HG03469 (cell line): ENCODE measurements around the gene BFSP1.

Experiments
- ATAC-seq: cut with Tn5 transposase; IDR thresholded peaks from one replicate; pipeline ENCODE4 v1.9.1; 2021; ENCODE audit warnings: mild to moderate bottlenecking, moderate library complexity, moderate number of reproducible peaks; ENCODE audit not compliant: unreplicated experiment

BFSP1 gene

DNA sequence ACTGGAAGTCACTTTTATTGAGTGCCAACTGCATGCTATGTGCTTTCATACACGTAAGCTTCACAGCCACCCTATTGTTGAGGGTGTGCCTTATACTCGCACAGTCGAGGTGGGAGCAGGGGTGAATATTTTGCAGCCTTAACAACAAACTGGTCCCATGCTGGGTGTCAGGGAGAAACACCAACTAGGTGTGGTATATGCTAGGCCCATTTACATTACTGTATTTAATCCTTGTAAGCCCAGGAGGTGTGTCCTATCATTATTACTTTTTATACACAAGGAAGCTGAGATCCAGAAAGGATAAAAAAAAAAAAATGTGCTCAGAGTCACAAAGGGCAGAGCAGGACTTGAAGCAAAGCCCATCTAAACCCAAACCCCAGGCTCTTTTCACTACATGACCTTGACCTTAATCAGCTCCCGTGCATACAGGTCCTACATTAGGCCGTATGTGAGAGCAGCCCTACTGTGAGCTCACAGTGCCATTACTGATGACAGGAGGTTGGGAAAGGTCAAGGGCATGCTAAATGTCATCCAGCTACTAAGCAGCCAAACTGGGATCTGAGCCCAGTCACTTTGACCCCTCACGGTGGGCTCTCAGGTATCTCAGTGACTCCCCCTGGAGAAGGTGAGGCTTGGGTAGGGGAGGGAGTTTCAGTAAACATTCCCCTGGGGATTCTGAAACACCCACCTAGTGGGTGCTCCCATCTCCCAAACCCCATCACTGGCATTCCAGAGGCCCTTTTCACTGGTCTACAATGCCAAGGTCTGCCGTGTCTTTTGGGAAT lies 61.7 kb downstream of the BFSP1 start:
- no peak for ATAC-seq

GRCh38 chr20:17468073-17468840 lies 62.9 kb downstream of the BFSP1 start:
- ATAC-seq: no peak

- ATAC-seq: no peak
Observed at GRCh38 chr20:17467120-17467655, 64.0 kb downstream of the BFSP1 start.

- ATAC-seq: no peak
Observed at GRCh38 chr20:17466641-17467040, 64.5 kb downstream of the BFSP1 start.

GRCh38 chr20:17465236-17465635 lies 65.9 kb downstream of the BFSP1 start:
- no peak for ATAC-seq

DNA sequence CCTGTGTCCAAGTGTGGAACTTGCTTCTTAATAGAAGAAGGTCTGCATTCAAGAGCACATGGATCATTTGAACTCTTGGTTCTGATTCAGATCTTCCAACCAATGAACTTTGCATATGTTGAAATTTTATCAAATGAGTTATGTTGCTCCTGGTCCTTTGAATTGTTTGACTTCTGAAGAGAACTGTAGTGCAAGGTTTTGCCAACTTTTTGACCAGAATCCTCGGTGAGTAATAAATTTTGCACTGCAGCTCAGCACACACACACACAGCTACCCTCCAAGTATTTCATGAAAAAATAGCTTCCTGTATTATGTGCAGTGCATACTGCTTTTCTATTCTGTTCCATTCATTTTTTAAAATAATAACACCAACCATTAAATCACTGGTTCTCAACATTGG lies 67.5 kb downstream of the BFSP1 start:
- no peak for ATAC-seq

DNA sequence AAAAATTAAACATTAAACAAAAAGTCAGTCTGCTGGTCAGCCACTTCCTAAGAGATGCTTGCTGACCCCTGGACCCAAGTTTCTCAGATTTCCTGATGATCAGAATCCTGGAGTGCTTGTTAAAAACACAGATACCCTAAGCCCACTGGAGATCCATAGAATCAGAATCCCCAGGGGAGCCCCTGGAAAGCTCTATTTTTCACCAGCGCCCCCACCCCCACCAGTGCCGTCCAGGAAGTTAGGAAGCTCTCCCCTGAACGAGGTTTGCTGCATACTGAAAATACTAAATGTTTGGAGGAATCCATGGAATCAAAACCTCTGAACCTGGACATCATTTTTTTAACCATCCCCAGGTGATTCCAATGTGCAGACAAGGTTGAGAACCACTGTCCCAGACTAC lies 69.2 kb downstream of the BFSP1 start:
- ATAC-seq: no peak

DNA sequence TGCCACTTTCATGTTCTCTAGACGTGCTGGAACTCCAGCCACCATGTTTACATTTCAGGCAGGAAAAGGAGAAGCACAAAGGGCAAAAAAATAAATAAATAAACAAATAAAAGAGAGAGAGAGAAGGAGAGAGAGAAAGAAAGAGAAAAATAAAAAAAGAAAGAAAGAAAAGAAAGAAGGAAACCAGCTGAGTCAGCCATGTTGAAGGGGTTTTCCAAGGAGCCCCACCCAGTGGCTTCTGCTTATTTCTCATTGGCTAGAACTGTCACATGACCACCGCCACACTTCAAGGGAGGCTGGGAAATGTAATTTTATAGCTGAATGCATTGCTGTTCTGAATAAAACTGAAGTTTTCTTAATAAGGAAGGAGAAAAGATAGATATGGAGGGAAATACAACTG lies 71.1 kb downstream of the BFSP1 start:
- ATAC-seq: no peak

DNA sequence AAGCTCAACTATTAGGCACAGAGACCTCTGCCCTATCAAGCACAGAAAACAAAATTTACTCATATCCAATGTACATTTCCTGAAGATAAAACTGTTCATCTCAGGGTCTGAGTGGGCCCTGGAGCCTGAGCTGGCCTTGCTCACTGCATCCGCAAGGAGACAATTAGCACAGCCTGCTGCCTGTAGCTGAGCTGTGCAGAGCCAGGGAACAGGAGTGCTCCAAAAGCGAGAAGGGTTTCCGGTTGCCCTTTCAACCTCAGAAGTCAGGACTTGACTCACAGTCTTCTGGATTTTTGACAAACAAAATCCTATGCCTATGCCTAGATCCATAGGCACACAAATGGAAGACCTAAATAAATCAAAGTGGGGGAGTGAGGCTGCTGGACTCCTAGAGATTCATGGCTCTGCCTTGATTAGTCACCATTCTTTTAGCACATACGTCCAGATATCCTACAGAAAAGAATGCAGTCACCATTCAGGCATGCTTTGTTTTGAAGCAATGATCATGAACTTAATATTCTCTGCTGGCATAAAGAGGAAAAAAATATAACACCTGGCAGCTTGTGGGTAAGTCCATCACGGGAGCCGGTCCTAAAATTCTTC lies 73.5 kb downstream of the BFSP1 start:
- ATAC-seq: no peak

DNA sequence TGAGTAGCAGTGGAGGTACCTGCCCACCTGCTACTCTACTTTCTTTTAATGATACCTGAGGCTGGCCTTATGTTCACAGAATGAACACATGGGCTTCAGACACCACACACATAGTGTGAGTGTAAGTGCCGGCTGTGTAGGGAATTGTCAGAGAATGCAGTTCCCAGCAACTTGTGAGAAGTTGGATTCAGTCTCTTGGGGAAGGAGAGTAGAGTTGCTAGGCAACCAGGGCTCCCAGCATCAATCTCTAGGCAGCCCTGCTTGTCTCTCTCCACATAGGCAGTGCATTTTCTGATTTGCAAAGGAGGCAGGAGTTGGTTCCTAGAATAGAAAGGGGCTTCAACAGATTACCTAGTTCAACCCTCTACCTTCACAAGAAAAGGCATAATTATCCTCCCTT lies 74.1 kb downstream of the BFSP1 start:
- ATAC-seq: no peak

DNA sequence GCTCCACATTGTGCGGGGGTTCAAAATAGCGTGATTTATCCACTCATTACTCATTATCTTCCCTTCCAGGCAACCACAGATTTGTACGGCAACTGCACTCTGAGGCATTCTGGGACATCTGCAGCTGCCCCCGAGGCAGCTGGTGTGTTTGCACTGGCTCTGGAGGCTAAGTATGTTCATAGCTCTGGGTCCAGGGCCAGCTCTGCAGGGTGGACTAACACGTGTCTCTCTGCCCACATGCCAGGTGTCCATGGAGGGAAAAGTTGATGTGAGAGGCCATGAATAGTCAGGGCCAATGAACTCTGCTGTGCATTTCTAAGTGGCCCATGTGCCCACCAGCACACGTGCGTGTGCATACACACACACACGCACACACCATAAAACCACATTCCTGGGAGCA lies 74.9 kb downstream of the BFSP1 start:
- ATAC-seq: no peak

DNA sequence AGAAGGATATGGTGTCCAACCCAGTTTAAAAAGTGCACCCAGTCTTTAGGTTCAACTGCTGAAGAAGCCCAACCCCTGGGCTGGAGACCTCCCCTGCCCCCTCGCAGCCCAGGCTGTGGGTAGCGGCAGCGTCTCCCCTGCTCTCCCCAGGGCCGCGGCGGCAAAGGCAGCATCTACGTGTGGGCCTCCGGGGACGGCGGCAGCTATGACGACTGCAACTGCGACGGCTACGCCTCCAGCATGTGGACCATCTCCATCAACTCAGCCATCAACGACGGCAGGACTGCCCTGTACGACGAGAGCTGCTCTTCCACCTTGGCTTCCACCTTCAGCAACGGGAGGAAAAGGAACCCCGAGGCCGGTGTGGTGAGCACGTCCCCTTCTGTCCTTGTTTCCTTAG lies 77.6 kb downstream of the BFSP1 start:
- ATAC-seq: no peak

- ATAC-seq: no peak
Observed at GRCh38 chr20:17452441-17452840, 78.7 kb downstream of the BFSP1 start.

DNA sequence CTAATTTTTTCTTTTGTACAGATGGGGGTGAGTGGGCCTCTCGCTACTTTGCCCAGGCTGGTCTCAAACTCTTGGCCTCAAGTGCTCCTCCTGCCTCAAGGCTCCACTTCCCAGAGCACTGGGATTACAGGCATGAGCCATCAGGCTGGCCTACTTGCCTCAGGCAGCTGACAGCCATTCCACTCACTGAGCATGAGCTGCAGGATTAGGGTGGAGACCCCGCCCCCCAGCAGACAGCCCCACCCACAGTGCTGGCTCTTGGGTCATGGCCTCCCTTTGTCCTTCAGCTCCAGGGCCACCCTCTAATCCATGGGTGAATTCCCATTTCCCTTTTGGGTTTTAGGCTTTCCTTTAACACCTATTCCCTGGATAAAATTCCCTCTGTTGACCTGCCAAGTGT lies 82.1 kb downstream of the BFSP1 start:
- no peak for ATAC-seq

- no peak for ATAC-seq
Observed at GRCh38 chr20:17448071-17448470, 83.1 kb downstream of the BFSP1 start.

GRCh38 chr20:17446171-17446570 lies 85.0 kb downstream of the BFSP1 start:
- ATAC-seq: no peak

DNA sequence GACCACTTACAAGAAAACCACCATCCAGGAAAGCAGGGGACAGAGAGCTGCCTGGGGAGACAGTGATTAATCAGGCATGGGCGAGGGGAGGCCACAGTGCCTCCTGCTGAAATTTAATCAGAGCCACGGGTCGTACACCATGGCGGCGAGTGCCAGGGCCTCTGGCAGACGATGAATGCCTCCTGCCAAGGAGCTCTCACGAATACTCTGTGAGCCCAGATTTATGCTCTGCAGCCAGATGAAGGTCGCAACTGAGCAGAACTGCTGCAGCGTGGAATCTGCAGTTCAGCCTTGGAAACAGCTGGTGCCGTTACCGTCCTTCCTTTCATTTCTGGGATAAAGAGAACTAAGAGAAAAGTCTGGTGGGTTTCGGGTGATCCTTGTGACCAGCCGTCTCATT lies 85.6 kb downstream of the BFSP1 start:
- ATAC-seq: no peak

GRCh38 chr20:17444091-17444490 lies 87.1 kb downstream of the BFSP1 start:
- no peak for ATAC-seq
